Fibroblast of lung (primary cell): Measurements from ENCODE around the gene NOL4L. TPM values are rescaled to one million over a fixed set of nuclear protein-coding genes. Genes with fewer than 3 reads are reported as not detected.

ENCODE experiments used
- DNase-seq, 2 donors: peaks; one replicate each; pipeline versions ENCODE4 v3.0.0 to v3.0.0-alpha.2; 2010; ENCODE audit warnings: low read depth in 2 of 2
- H2AFZ ChIP-seq: 2 replicates; pipeline ENCODE4 v1.5.1; 2012; ENCODE audit warnings: low read length, control low read depth, inconsistent platforms
- H3K27ac ChIP-seq: 2 replicates; pipeline ENCODE4 v1.5.1; 2011; ENCODE audit warnings: low read length, control low read depth; ENCODE audit not compliant: insufficient read depth
- H3K27me3 ChIP-seq: 2 replicates; pipeline ENCODE4 v1.5.1; 2011; ENCODE audit warnings: mild to moderate bottlenecking, low read length; ENCODE audit not compliant: control insufficient read depth, insufficient read depth
- H3K36me3 ChIP-seq: 2 replicates; pipeline ENCODE4 v1.5.1; 2011; ENCODE audit warnings: low read length; ENCODE audit not compliant: control insufficient read depth, insufficient read depth
- H3K4me1 ChIP-seq: 2 replicates; pipeline ENCODE4 v1.5.1; 2011; ENCODE audit warnings: low read length; ENCODE audit not compliant: control insufficient read depth, insufficient read depth; ENCODE audit errors: extremely low read depth
- H3K4me2 ChIP-seq: 2 replicates; pipeline ENCODE4 v1.5.1; 2011; ENCODE audit warnings: low read length, control low read depth; ENCODE audit not compliant: insufficient read depth; ENCODE audit errors: extremely low read depth
- H3K4me3 ChIP-seq, 4 experiments: fragments of 200-600 bp in 1 of 4; sonication (generic) in 1 of 4; replicated peaks in 1 of 4; 2 replicates each; pipeline ENCODE4 v1.5.1; 2011 to 2016; ENCODE audit warnings: low read length in 4 of 4, low read depth in 3 of 4, mild to moderate bottlenecking in 3 of 4, control low read depth in 2 of 4, inconsistent platforms in 1 of 4, mixed read lengths in 1 of 4; ENCODE audit not compliant: insufficient read depth in 1 of 4; ENCODE audit errors: control extremely low read depth in 1 of 4
- H3K79me2 ChIP-seq: 2 replicates; pipeline ENCODE4 v1.5.1; 2012; ENCODE audit warnings: mild to moderate bottlenecking, low read length, inconsistent platforms; ENCODE audit not compliant: control insufficient read depth, insufficient read depth
- H3K9ac ChIP-seq: 2 replicates; pipeline ENCODE4 v1.5.1; 2011; ENCODE audit warnings: mild to moderate bottlenecking, low read length, control low read depth; ENCODE audit not compliant: insufficient read depth
- H3K9me3 ChIP-seq: 2 replicates; pipeline ENCODE4 v1.5.1; 2012; ENCODE audit warnings: low read depth, low read length; ENCODE audit not compliant: control insufficient read depth, insufficient read depth
- H4K20me1 ChIP-seq: 2 replicates; pipeline ENCODE4 v1.5.1; 2011; ENCODE audit warnings: low read length; ENCODE audit not compliant: control insufficient read depth, insufficient read depth; ENCODE audit errors: extremely low read depth
- CTCF ChIP-seq, 2 donors: IDR thresholded peaks in 1 of 2; conservative IDR thresholded peaks in 1 of 2; 1 replicate in 1 of 2; 2 replicates in 1 of 2; pipeline ENCODE4 v1.5.1; 2011 to 2012; ENCODE audit warnings: low read length in 2 of 2, control low read depth in 1 of 2, inconsistent platforms in 1 of 2, low read depth in 1 of 2, mild to moderate bottlenecking in 1 of 2
- EZH2 ChIP-seq: IDR thresholded peaks from 2 replicates; pipeline ENCODE4 v1.5.1; 2012; ENCODE audit warnings: low read length, control low read depth, mild to moderate bottlenecking; ENCODE audit errors: missing control alignments
- polyA plus RNA-seq, 2 donors: library from polyadenylated mRNA; depleted of rRNA in 1 of 2; stranded (reverse) in 1 of 2; unstranded in 1 of 2; fragments of >200 nt; gene quantifications; 2 replicates each; pipeline ENCODE4 v1.2.1, GENCODE V29; 2011 to 2012; ENCODE audit warnings: missing spikeins in 1 of 2
- total RNA-seq: library from RNA; depleted of rRNA; stranded (reverse); fragments of >200 nt; gene quantifications from 2 replicates; pipeline ENCODE4 v1.2.1, GENCODE V29; 2014

The NOL4L gene
- total and polyA plus RNA-seq, 2 donors (not counting 1 experiment from before 2014, with no cell fraction given), result 3.2 to 4.0 TPM

- no peak overlapping the region for H3K4me2 ChIP-seq
- H3K4me1 ChIP-seq, result no peaks in the 10 kb centered on the region
- H4K20me1 ChIP-seq, result no peaks in the 10 kb centered on the region
- no peaks in the 10 kb centered on the region for H3K9me3 ChIP-seq
- no peak overlapping the region for H2AFZ ChIP-seq
- TF ChIP-seq EZH2 (no peak), CTCF (conservative IDR thresholded peaks at IDR 0.05 in 1 of 2, IDR thresholded peaks at IDR 0.05 in 1 of 2; ENCODE audit: low read depth in 1 of 2, low read length in 2 of 2) (no peak)
- H3K36me3 ChIP-seq, result no peaks in the 10 kb centered on the region
- no peak for DNase-seq
- H3K27ac ChIP-seq, result no peak overlapping the region
- H3K79me2 ChIP-seq, result no peaks in the 10 kb centered on the region
- H3K9ac ChIP-seq, result no peak overlapping the region
- peaks cover 30% of the 10 kb centered on the region for H3K27me3 ChIP-seq
- no peak overlapping the region for H3K4me3 ChIP-seq
These were observed 21.7 kb upstream of the NOL4L start for GRCh38 chr20:32606790-32607189.

GRCh38 chr20:32606107-32606506 lies 21.0 kb upstream of the NOL4L start:
- Histone ChIP-seq H3K79me2 (no peaks in the 10 kb centered on the region), H3K36me3 (no peaks in the 10 kb centered on the region), H3K9ac (no peak overlapping the region), H3K4me1 (no peaks in the 10 kb centered on the region), H3K4me3 (no peak overlapping the region), H3K9me3 (no peaks in the 10 kb centered on the region), H3K27ac (no peak overlapping the region), H3K27me3 (peaks cover 26% of the 10 kb centered on the region), H4K20me1 (no peaks in the 10 kb centered on the region), H3K4me2 (no peak overlapping the region), H2AFZ (no peak overlapping the region)
- DNase-seq, result no peak
- TF ChIP-seq CTCF (conservative IDR thresholded peaks at IDR 0.05 in 1 of 2, IDR thresholded peaks at IDR 0.05 in 1 of 2; ENCODE audit: low read depth in 1 of 2, low read length in 2 of 2) (no peak), EZH2 (peak; percentile 12)

- Histone ChIP-seq H3K4me1 (no peaks in the 10 kb centered on the region), H3K27ac (no peak overlapping the region), H3K79me2 (no peaks in the 10 kb centered on the region), H4K20me1 (no peaks in the 10 kb centered on the region), H3K4me3 (no peak overlapping the region), H3K27me3 (peaks cover 22% of the 10 kb centered on the region), H2AFZ (no peak overlapping the region), H3K9ac (no peak overlapping the region), H3K36me3 (no peaks in the 10 kb centered on the region), H3K4me2 (no peak overlapping the region), H3K9me3 (no peaks in the 10 kb centered on the region)
- TF ChIP-seq CTCF (conservative IDR thresholded peaks at IDR 0.05 in 1 of 2, IDR thresholded peaks at IDR 0.05 in 1 of 2; ENCODE audit: low read depth in 1 of 2, low read length in 2 of 2) (no peak), EZH2 (no peak)
- DNase-seq, result peak in 1 of 2 donors; percentile 21
These were observed 20.1 kb upstream of the NOL4L start for GRCh38 chr20:32605167-32605656.
